HG03175 (cell line): ENCODE results near the gene WDR75.
A peak's percentile ranks its signal among the peaks of the same experiment; 100 is the strongest.

ENCODE experiments used
- ATAC-seq: cut with Tn5 transposase; IDR thresholded peaks from one replicate; pipeline ENCODE4 v1.9.1; 2021; ENCODE audit warnings: mild to moderate bottlenecking, moderate library complexity; ENCODE audit not compliant: unreplicated experiment

WDR75 gene

DNA sequence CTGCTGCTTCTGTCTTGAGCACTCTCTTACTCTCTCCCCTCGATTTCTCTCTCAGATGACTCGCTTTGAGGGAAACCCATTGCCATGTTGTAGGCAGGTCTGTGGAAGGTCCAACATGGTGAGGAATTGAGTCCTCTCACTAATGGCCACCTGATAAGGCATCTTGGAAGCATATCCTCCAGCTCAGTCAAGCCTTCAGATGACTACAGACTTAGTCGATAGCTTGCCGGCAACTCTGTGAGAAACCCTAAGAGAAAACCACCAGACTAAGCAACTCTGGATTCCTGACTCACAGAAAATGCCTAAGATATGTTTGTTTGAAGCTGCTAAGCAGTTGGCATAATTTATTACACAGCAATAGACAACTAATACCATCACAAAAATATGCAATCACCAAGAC is 51.2 kb downstream of the WDR75 start:
- no peak for ATAC-seq

DNA sequence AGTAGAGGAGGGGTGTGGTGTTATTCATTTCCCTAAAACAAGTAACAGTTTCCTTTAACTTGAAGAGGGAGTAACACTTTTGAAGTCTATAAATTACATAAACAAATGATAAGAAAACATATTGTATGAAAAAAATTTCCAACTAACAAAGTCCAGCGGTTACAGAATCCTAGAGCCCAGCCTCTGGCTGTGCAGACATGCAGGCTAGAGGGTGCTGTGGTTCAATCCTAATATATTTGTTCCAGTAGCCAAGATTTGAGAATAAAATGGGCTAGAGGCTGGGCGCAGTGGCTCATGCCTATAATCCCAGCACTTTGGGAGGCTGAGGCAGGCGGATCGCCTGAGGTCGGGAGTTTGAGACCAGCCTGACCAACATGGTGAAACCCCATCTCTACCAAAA is 56.9 kb downstream of the WDR75 start:
- no peak for ATAC-seq

DNA sequence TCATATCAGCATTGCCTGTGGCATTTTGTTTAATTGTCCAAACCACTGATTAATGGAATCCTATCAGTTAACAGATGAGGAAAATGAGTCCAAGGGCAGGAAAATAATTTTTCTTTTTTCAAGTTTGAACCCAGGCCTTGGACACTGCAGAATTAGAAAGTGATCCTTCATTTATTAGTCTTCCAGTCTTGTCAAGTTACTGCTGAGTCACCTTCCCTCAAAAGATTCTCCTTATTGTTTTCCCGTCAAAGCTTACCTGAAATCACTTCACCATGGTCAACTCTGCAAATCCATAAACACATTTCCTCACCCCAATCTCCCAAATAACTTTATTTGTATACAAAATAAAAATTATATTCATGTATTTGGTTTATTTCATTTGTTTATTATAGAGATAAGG is 57.9 kb downstream of the WDR75 start:
- no peak for ATAC-seq

DNA sequence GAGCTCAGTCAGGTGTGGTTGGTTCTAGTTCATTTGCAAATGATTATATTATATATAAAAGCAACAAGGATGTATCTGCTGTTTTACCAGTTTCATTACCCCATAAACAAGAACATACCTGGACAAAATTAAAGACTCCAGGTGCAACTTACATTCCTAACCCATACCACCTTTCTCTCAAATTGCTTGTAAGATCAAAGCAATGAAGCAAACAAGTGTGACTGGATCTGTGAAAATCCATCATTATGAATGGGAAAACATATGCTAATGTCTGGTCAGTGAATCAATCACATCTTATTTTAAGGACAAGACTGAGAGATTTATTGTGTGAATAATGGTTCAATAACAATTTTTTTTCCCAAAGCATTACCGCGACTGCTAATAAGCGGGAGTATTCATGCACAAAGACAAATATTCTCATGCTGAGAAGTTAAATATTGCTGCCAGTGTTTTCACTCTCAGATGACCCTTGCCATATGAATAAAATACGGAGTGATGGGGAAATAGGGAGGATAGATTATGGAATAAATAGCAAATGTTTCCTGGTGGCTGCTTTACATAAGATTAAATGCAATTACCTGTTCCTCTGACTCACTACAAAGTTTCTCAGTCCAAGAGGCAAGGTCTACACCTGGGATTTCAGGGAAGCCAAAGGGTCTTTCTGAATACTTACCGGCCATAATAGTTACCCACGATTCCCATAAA is 59.3 kb downstream of the WDR75 start:
- ATAC-seq = no peak

DNA sequence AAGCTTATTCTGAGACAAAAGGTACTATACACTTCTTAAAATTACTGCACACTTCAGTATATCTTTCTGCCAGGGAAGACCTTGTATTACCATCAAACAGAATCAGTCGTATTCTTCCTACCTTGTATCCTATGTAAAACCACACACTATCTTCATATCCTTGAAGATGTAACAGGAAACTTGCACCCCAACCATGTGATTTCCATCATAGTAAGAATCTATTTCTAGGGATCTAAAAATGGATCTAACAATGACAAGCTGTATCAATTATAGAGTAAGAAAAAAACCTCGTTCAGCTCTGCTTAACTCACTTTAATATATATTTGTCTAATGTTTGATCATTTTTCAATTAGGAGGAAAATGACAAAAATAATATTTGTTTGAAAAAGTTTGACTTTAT is 60.2 kb downstream of the WDR75 start:
- ATAC-seq = no peak

DNA sequence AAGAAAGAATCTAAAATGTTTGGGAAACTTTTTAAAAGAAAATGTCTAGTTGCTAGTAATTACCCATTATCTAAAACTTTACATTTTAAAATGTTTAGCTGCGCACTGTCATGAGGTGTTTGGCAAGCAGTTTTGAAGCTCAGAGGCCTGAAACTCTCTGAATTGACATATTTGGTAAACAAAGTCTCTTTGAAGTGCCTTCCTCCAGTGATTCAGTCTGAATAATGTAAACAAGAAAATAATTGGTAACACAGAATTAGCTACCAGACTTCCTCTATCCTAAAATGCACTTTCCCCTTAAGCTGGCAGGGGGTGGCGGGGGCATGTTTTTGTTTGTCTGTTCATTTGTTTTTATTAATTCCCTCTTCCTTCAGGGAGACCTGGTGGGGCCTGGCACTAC is 61.4 kb downstream of the WDR75 start:
- ATAC-seq = no peak

DNA sequence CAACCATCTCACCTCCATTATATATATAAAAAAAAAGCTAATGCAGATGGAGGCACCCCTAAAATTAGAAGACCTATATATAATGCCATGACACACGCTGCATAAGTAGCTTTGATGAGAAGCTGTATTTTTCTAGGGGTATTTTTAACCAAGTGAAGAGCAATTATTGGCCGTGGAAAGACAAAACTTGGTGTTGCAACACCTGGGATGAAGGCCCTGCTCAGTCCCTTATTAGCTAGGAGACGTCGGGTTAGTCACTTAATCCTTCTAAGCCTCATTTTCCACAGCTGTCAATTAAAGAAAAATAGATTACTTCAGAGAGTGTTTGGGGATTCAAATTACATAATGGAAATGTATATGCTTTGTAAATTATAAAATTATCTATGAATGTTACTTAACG is 63.0 kb downstream of the WDR75 start:
- no peak for ATAC-seq

DNA sequence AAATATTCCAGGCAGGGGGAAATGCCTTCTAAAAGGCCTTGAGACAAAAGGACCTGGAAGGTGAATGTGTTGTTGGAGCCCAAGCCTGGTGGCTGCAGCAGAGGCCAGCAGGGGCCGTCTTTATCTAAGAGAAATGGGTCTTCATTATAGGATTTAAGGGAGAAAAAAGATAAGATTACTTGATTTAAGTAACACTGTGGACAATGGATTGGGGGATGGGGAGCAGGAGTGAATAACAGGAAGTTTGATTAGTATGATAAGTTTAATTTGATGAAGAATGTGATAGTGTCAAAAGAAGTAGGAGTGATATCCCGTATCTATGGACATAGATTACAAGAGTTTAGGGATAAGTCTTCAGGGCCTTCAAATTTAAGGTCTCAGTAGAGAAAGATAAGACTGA is 64.2 kb downstream of the WDR75 start:
- no peak for ATAC-seq

DNA sequence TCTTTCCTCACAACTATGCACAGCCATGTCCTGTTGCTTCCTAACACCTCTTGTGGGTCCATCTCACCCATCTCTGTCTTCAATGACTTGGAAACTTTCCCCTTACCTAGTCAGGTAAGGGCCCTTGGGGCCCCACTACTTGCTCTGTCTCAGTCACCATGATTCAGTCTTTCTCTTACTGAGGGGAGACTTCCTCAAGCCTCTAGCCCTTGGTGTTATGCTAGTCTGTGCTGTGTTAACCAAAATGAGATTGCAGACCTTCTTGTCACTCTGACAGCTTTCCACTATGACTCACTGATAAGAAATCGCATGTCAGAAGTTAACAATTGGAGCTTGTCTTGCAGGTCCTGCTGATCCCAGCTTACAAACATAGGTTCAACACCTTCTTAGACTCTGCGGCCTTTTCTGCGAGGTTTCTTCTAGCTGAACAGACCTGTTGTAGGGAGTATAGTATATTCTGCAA is 65.3 kb downstream of the WDR75 start:
- no peak for ATAC-seq

DNA sequence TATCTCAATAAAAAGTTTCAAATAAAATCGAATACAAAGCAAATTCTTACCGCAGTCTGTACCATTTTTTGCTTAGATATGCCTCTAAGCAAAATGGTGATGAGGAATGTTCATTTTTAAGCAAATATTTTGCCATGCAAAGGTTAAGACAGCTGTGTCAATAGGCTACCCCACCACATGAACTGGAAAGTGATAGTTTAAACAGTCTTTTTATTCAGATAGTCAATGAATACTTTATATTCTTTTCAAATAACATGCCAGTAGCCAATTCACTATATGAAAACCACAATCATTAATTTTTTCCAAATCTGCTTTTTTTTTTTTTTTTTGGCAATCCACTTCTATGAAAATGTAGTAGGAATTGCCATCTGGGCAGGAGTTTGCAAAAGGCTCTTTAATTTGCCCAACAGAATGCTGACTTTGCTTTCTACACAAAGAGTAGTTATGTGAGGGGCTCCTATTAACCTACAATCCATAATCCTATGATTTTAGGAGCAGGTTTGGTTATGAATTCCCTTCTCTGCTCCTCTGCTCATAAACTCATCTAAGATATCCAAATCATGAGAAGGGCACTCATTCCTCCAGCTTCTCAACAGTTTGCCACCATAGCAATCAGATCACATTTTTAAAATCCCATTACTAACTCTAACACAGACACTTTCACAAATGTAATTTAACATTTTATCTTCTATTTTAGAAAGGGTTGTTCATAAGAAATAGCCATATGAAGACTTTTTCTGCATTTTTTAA is 70.1 kb downstream of the WDR75 start:
- no peak for ATAC-seq

DNA sequence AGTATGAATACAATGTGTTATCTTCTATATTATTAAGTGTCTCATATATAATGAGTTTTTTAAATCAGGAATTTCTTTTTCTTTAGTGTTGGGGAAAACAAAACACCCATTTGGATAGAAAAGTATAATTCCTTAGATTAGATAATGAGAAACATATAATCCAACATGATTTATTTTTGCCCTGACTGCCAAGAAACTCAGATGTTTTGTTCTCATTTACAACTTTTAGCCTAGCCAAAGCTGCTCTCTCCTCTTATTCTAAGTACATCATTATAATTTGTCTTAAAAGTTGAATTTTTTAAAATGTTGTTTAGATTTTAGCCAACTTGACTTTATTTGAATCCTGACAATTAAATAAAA is 70.7 kb downstream of the WDR75 start:
- ATAC-seq = no peak

DNA sequence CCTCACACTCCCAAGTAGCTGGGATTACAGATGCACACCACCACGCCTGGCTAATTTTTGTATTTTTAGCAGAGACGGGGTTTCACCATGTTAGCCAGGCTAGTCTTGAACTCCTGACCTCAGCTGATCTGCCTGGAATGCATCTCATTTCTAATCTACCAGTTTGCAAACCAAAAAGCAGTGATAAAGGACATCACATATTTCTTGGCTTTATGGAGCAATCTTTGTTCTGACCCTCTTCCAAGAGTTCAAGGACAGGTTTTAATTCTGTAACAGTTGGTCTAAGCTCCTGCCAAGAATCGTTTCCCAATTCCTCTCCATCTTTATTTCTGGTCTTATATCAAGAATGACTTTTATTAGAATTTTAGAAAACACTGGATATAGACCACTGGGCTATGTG is 71.6 kb downstream of the WDR75 start:
- ATAC-seq = no peak

DNA sequence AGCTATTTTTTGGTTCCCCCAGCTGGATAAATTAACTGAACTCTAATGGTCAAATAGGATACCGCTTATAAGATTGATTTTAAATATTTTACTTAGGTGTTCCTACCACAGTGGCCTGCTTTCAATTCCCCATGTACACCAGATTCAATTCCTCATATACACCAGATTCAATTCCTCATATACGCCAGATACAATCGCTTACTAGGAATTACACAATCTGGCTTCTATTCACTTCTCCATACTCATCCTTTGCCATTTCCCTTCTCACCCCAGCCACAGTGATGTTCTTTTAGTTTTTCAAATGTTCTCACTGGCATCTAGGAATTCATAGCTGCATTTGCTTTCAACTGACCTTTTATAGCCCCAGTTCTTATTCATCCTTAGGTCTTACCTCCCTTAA is 72.8 kb downstream of the WDR75 start:
- no peak for ATAC-seq

DNA sequence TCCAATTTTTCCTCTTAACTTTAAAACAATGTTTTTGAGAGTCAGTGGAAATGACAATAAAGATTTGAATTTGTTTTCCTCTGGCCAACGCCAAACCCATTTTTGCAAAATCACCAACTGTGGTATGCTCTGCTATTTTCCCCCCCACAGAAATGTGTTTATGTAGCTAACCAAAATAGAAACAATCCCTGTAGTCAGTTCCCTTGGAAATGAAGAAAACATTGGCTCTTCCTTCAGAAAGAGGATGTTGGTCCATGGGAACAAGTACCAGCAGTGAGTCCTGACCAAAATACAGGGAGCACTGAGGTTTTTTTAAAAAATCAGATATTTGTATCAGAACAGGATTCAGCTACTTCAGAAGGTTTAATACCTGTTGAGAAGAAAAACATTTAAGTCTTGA is 74.0 kb downstream of the WDR75 start:
- ATAC-seq = no peak

DNA sequence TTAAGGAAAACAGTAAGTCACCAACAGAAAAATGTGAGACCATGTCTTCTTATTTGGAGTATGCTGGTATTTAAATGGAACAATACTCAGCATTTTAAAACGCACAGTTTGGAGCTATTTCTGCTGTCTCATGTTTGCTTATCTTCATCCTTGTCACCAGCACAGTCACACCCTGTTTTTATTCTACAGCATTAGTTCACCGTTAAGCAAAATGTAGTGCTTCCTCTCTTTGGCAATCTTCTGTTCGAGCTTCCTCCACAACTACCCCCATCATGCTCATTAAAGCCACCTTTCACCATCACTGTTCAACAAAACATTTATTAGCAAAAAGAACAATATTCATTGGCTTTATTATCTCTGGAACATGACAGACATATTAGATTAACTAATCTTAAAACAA is 75.3 kb downstream of the WDR75 start:
- ATAC-seq = no peak

DNA sequence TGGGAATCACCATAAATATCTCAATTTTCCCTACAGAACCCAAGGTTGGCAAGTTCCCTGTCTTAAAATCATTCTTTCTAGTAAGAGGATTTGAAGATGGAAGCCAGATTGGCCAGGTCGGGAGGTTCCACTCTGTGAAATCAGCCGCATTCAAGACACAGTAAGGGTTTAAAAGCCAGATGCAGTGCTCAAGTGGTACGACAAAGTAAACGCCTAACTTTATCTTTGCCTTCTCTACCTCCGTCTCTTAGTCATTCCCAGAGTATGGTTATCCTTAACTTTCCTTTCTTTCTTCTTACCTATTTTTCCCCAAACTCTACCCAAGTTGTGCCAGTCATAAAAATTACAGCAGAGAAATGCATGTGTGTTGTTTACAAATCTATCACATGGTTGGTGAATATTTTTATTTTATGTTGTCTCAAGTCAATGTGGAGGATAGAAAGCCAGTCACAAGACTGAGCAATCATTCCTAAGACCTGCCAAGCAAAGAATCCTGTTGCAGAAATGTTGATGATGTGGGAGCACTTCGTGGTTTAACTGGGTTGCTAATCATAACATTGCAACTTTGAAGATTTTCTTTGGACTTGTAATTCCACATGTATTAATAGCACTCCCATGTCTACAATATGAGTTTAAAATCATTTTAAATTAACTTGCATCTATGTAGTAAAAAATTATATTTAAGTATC is 76.7 kb downstream of the WDR75 start:
- ATAC-seq = no peak

DNA sequence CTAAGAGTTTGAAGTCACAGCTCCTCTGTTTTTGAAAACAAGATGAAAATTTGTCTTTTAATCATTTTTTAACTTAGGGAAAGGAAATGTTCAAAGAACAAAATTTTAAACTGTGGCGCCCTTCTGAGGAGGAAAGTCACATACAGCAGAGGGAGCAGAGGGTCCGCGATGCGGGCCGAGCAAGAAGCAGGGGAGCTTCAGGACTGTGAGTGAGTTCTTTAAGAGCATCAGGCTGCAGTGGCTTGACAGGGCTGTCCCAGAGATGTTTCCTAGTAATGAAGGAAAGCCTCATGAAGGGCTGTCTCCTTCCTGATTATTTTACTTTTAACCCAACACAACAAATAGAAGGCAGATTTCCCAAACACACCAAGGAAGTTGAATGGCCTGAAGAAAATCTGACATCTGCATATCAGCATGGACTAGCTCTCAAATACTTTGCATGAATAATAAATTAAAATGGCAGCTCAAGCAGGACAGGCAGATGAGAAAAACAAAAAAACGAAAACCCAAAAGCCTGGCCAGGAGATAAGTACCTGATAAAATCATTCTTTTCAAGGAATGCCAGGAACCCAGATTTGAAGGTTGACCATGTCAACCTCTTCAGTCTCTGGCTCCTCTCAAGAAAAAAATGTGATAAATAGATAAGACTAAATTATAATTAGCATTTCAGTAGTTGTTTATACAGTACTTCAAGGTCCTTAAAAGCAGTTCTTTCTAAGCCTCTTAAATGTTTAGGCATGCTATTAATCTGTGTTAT is 78.5 kb downstream of the WDR75 start:
- ATAC-seq = no peak

DNA sequence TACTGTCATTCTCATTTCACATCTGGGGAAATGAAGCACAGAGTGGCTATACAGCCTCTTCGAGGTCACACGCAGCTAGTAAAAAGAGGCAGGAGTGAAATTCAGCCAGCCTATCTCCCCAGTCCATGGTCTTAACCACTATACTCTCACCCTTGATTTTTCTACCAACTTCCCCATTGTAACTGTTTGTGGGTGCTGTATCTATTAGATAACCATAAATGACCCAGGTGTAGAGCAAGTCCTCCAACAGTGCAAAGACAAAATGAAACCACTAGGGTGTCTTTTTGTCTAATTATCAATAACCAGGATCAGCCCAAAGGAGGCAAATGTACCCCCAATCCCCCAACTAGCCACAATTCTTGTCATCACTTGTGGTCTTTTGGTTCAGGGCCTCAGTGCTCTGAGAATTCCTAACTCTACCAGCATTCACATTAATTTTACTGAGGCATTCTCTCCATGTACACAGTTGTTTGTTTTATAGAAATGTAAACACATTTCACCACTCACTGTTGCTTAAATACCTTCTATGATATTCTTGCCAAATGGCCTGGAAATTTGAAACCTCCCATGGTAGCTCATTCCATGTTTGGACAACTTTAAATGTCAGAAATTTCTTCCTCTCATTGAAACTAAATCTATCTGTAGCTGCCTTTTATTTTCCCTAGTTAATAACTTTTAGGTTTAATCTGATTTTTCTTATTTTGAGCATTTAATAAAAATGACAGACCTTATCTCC is 80.6 kb downstream of the WDR75 start:
- peak; percentile 59 for ATAC-seq

DNA sequence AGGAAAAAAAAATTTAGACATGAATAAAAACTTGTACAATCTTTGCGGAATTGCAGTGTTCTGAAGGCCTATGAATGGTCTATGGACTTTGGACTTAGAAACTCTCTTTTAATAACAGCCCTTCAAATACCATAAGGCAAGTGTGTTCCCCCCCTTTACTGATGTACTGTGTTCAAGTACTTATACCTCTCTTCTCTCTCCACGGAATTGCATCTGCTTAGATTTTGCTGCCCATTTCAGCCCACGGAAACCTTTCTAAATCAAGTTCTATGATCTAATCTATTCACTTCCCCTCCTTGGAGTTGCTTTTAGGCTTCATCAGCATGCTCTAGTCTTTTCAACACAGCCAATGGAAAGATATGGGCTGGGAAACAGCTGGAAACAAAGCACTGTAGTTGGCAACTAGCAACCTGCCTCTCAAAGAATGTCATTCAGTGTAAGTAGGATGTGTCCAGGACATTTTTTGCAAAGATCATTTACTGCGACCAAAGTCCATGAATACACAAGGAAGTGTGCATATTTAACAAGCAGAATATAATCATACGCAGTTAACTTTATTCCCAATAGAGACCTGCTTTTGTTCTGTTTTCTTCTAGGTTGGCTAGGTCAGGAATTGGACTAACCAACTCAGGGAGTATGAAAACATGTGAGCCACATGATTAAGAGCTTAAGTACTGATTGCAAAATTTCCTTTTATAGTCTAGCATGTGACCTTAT is 81.3 kb downstream of the WDR75 start:
- ATAC-seq = no peak

DNA sequence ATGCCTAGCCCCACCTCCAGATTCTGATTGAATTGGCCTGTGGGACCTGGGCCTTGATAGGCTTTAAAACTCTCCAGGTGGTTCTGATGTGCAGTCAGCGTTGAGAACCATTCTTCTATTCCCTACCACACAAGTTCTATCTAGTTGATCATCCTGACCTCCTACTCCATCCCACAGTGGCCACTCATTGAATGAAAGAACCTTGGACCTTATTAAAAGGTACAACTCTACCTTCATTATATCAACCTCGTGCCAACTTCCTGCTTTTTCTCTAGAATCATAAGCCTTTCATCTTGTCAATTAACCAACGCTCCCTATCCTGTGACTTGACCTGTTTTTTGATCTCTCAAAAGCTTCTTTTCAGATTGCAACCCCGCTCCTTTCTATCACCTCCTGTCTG is 83.5 kb downstream of the WDR75 start:
- ATAC-seq = no peak
